KG1 (cell line): ENCODE measurements around the gene C1QB.

Source experiments
- DNase-seq: peaks from one replicate; lab custom pipeline; 2025; lab: John Stamatoyannopoulos, UW

The C1QB gene

DNA sequence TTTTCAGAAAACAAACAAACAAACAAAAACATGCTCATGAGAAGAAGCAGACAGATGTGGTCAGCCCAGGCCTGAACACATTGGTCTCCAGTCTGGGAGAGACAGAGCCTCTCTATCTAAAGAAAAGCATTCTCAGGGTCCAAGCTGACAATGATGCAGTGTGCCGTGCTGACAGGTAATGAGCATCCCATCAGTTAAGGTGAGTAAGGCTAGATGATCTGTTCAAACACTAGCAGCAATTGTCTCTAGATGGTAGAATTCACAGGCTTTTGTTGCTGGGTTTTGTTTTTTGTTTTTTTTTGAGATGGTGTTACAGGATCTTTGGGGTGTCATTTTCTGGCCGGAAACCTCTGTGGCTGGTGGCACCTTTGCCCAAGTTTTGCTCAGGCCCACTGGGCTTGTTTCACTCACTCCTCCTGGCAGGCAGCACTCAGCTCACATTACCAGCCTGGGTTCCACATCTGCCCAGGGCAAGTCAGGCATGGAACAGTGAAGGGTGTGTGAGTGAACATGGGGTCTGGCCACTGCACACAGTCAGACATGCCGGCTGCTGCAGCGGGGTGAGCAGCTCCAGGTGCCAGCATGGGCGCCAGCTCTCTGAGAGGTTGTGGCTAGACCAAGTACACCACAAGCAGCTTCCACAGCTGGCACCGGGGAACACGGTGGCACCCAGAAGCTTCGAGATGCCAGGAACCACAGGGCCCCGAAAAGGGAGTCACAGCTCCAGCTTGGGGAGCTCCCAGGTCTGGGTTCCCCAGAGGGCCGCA lies 19.2 kb upstream of the C1QB start:
- DNase-seq = no peak

DNA sequence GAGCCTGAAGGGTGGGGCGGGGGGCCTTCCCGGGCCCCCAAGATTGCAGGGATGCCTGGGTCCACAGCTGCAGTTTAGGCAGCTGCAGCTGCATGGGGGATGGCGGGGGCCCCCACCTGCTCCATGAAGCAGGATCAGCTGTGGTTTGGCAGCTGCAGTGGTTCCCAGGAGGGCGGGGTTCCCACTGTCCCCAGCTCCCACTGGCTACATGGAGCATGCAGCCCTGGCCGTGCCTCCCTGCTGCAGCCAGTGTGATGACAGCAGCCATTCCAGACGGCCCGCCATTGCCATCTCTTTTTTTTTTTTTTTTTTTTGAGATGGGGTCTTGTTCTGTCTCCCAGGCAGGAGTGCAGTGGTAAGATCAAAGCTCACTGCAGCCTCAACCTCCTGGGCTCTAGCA lies 17.6 kb upstream of the C1QB start:
- DNase-seq = no peak

DNA sequence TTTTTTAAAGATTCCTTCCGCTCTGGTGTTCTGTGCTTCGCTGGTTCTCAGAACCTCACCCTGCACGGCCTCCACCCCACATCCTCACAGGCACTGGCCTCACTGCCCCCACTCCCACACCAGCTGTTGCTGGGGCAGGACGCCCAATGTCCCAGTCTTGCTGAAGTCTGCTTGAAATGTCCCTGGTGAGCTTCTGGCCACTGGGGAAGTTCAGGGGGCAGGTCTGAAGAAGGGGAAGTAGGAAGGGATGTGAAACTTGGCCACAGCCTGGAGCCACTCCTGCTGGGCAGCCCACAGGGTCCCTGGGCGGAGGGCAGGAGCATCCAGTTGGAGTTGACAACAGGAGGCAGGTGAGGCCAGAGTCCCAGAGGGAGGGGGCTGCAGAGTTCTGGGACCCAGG lies 16.7 kb upstream of the C1QB start, which contains the start of gene C1QA:
C1QA (plus strand) TSS at position 276 of the 400 bp plus-strand sequence. CDS start 989 bp downstream, outside the sequence.
- no peak for DNase-seq

DNA sequence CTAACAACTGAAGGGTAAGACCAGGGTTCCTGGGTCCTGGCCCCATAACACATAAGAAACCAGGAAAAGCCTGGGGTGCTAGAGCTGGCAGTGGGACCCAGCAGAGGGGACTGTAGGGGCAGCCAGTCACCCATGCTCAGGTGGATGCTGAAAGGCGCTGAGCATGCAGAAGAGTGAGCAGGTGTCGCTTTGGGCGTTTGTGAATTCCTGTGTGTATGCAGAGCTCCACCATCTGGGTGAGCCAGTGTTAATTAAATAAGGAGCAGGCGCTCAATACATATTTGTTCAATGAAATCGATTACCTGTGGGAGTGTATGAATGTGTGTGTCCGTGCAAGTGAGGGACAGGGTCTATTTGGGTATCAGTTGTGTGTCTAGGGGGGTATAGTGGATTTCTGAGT lies 16.1 kb upstream of the C1QB start:
- no peak for DNase-seq

DNA sequence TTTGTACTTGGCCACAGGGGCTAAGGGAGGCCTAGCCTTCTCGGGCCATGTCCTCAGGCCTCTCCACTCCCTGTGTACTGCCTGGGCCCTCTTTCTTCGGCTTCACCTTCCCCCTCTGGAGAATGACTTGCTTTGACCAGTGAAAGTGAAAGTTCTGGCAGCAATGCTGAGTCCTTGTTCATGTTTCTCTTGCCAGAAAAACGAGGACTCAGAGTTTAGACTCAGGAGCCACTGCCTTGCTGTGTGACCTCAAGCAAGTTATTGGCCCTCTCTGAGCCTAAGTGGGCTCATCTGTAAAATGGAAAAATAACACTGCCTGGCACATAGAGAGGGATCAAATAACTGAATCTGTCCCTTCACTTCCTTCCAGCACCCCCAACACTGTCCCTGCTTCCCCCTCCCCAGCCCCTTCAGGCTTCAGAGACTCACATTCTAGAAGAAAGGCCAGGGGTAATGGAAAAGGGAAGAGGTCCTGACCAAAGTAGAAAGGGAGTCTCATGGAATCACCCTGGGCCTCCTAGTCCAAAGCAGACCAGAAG lies 15.1 kb upstream of the C1QB start:
- DNase-seq = no peak

DNA sequence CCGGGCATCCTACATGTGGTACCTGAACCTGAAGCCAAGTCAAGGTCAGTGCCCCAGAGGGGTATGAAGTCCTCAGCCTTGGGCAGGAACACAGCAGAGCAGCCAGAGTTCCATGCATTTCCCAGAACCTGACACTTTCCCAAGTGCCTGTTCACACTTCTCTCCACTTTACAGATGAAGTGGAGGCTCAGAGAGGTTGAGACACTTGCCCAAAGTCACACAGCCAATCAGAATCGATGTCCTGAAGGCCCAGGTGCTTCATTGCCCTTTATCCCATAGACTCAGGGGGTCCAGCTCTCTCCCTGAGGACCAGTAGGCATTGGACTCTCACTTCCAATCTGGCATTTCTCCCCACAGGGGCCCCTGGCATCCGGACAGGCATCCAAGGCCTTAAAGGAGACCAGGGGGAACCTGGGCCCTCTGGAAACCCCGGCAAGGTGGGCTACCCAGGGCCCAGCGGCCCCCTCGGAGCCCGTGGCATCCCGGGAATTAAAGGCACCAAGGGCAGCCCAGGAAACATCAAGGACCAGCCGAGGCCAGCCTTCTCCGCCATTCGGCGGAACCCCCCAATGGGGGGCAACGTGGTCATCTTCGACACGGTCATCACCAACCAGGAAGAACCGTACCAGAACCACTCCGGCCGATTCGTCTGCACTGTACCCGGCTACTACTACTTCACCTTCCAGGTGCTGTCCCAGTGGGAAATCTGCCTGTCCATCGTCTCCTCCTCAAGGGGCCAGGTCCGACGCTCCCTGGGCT lies 14.4 kb upstream of the C1QB start:
- DNase-seq = no peak

DNA sequence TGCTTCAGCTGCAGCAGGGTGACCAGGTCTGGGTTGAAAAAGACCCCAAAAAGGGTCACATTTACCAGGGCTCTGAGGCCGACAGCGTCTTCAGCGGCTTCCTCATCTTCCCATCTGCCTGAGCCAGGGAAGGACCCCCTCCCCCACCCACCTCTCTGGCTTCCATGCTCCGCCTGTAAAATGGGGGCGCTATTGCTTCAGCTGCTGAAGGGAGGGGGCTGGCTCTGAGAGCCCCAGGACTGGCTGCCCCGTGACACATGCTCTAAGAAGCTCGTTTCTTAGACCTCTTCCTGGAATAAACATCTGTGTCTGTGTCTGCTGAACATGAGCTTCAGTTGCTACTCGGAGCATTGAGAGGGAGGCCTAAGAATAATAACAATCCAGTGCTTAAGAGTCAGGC lies 13.8 kb upstream of the C1QB start:
- DNase-seq = no peak

DNA sequence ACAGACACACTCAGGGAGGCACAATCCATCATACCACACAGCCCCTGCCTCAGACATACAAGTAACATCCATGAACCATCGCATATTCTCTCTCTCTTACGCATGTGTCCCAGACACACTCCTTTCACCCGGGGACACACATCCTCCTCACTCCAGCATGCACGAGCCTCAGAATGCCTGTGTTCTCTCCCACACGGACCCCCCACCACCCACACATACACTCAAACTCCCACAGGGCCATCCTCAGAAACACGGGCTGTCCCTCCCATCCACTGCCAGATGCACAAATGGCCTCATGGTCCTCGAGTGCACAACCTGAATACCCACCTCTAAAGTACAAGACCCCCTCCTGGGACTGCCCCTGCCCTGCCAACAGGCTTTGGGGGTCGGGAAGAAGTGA lies 11.8 kb upstream of the C1QB start:
- no peak for DNase-seq

DNA sequence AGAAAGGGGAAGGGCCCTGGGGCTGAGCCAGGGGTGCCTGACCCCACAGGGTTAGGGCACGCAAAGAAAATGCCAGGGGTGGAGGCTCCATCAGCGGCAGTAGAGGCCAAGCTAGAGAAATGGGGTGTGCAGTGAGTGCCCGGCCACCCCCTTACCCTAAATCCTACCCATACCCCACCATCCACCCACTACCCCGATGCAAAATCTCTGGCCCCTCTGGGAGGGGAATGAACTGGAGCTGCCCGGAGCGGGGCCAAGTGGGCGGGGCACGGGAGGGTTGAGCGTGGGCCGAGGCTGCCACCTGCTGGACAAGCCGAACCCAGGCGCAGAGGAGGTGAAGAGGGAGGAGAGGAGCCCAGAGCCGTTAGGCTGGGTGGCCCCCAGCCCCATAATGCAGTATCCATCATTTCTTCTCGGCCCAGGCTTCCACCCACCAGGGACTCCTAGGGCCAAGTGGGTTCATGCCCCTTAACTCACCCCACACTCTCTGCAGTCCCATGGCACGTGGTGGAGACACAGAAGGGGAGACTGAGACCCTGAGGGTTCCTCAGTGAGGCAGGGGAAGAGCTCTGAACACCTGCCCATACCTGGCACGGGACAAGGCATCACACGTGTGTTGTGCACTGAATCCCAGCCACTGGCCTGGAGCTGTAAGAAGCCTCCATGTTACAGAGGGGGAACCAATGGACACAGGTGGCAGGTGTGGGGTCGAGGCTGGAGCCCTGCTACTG lies 11.0 kb upstream of the C1QB start:
- no peak for DNase-seq

DNA sequence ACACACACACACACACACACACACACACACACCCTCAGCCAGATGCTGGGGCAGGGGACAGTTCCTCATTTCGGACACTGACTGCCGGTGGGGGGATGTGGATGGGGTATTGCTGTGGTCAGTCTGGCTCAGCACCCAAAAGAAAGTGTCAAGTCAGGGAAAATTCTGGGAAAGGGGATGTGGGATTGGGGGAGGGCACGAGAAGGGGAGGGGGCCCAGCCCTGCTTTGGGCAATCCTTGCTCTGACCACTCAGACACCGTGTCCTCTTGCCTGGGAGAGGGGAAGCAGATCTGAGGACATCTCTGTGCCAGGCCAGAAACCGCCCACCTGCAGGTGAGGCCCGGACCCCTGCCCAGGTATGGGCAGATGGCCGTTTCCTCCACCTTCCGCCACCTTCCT lies 9.7 kb upstream of the C1QB start, which contains the start of gene C1QC:
C1QC (plus strand) TSS at position 253 of the 400 bp plus-strand sequence. CDS start 391 bp downstream, outside the sequence.
- DNase-seq = no peak

DNA sequence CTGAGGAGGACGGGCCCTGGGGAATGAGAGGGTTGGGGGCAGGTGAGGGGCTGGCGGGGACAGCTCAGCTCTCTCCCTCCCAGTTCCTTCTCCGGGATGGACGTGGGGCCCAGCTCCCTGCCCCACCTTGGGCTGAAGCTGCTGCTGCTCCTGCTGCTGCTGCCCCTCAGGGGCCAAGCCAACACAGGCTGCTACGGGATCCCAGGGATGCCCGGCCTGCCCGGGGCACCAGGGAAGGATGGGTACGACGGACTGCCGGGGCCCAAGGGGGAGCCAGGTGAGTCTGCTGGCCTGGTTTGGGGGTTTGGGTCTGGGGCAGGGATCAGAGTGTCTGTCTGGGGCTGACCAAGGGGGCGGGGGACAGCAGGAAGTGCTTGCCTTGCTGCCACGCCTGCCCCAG lies 9.1 kb upstream of the C1QB start:
- no peak for DNase-seq

DNA sequence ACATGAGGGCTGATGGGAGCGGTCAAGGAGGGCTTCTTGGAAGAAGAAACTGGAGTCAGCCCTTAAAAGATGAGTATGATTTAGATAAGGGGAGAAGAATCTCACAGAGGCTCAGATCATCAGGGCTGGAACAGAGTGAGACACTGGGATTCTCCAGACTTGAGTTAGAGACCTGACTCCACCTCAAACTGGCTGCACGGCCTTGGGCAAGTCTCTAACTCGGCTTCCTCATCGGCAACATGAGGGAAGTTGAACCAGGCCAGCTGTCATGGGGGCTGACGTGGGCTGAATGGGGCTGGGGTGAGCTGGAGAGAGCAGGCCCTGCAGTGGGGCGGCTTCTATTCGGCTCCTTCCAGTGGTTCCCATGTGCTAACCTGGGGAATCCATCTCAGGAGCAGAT lies 7.1 kb upstream of the C1QB start:
- DNase-seq = no peak

DNA sequence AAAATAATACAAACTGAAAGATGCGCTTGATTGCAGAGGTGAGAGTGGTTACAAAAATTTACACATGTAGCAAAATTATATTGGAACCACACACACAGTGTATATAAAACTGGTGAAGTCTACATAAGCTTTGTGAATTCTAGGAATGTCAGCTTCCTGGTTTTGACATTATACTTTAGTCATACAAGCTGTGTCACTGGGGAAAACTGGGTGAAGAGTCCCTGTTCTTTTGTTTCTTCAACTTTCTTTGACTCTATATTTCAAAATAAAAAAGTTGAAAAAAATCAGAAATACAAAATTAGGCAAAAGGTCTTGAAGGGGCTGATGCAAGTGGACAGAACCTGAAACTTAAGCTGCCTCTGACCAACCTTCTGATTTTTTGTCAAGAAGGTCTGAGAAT lies 6.7 kb upstream of the C1QB start:
- no peak for DNase-seq

DNA sequence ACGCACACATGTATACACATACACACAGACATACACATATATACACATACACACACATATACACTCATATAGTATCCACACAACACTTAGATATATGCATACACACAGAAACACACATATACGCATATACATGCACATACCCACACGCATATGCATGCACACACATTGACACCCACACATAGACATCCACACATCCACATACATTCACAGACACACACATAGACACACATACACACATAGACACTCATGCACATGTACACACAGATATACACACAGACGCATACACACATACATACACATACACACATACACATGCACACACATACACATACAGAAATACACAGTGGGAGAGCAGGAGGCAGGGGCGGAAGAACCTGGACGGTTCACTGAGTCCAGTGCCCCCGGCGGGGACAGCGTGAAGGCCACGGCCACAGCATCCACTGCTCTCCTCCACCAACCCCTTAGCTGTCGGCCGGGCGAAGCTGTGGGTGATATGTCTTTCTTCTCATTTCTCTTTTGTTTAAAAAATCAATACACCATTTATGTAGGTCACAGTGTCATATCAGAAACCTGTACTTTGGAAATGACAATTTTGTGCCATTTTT lies 2.8 kb upstream of the C1QB start:
- no peak for DNase-seq

DNA sequence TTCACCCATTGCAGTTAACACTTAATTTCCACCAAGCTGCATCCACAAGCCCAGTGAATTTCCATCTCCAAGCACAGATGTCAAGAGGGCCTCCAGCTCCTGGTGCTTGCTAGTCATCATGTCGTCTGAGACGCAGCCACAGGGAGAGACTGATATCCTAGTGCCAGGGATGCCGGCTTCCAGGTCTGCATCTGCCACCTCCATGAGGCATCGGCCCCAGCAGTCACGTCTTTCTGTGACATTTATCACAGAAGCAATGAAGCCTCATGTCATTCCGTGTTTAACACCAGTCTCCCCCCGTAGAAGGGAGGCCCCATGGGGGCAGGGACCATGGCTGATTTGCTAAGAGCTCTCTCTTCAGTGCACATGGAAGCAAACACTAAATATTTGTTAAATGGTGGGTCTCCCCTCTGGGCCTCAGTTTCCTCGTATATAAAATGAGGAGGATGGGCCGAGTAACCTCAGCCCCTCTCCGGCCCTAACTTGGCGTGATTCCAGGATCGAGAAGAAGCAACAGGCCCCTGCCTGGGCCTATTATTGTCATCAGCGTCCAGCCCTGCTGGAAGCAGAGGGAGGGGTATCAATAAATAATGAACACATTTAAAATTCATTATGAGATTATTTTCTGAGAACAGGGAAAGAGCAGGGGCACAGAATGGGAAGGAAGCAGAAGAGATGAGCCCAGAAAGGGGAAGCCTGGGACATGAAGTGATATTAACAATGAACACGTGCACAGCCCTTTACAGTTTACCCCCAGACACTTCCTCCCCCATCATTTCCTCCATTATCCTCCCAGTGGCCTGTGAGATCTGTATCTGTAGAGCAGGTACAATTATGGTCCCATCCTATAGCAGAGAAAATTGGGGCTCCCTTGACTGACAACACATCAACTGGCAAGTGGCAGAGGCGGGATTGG lies 837 bp upstream of the C1QB start:
- DNase-seq = no peak

DNA sequence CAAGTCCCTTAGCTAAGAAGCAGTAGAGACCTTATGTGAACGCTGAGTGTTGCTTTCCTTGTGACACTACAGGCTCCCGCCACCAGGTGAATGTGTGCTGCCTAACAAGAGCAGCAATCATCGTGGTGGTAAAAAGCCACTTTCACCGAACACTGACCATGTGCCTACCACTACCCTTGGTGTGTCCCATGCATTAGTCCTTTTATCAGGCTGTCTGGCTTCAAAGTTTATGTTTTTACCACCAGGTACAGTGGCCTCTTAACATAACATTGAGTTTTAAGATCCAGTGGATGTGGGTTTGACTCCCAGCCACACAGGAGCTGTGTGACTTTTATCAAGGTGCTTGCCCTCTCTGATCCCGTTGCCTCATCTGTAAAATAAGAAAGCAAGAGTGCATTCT lies 1.7 kb downstream of the C1QB start:
- no peak for DNase-seq

DNA sequence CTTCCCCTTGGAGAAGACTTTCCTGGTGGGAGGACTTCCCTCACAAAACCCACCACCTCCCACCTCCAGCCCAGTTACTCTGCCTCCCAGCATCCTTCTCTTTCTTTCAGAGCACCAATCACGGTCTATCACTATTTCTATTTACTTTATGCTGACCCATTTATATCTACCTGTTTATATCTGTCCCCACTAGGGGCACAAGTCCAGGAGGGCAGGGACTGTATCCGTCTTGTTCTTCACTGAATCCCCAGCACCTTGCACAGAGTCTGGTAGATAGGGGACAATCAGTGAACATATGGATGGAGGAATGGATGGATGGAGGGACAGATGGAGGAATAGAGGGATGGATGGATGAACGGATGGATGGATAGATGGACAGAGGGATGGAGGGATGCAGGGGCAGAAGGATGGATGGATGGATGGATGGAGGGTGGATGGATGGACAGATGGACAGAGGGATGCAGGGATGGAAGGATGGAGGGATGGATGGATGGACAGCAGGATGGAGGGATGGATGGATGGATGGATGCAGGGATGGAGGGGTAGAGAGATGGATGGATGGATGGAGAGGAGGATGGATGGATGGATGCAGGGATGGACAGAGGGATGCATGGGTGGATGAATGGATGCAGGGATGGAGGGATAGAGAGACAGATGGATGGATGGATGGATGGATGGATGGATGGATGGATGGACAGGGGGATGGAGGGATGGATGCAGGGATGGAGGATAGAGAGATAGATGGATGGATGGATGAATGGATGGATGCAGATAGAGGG lies 5.5 kb downstream of the C1QB start:
- DNase-seq = no peak

DNA sequence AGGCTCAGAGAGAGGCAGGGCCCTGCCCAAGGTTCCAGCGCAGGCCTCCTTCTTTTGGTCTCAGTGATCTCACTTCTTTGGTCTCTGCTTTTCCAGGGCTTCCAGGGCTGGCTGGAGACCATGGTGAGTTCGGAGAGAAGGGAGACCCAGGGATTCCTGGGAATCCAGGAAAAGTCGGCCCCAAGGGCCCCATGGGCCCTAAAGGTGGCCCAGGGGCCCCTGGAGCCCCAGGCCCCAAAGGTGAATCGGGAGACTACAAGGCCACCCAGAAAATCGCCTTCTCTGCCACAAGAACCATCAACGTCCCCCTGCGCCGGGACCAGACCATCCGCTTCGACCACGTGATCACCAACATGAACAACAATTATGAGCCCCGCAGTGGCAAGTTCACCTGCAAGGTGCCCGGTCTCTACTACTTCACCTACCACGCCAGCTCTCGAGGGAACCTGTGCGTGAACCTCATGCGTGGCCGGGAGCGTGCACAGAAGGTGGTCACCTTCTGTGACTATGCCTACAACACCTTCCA lies 7.7 kb downstream of the C1QB start:
- DNase-seq = no peak

DNA sequence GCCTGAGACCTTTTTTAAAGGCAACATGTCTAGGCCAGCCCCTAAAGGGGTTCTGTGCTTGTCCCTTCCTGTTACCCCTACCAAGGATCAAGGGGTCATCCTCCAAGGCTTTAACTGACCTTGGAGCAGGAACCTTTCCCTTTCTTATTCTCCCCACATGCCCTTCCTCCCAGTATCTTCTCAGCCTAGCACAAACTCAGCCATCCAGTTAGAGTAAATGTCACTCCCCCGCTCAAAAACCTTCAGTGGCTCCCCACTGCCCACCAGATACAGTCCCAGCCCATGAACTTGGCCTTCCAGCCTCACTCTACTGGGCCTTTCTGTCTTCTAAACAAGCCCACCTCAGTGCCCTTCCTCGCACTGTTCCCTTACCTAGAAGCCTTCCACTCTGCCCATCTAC lies 8.8 kb downstream of the C1QB start:
- no peak for DNase-seq

DNA sequence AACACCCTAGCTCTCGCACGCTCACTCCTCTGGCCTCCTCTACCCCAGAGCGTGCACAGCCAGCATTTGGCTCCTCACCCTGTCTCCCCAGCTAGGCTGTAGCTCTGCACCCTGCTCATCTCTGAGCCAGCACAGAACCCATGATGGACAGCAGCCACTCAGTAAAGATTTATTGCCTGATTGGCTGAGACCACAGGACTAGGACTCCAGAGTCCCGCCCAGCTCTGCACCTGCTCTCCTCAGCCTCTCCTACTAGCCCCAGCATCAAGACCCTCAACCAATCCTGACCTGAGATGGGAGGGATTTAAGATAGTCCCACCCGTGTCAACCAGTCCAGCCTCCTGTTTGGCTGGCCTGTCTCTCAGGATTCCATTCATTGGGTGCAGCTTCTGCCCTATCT lies 9.3 kb downstream of the C1QB start:
- DNase-seq = no peak
